Measurements from ENCODE around the gene SVIP. TPM values are rescaled to one million over a fixed set of nuclear protein-coding genes. Genes with fewer than 3 reads are reported as not detected.

Gene SVIP
- total RNA-seq, 1 experiment from 2014 or later, result 34.2 TPM

DNA sequence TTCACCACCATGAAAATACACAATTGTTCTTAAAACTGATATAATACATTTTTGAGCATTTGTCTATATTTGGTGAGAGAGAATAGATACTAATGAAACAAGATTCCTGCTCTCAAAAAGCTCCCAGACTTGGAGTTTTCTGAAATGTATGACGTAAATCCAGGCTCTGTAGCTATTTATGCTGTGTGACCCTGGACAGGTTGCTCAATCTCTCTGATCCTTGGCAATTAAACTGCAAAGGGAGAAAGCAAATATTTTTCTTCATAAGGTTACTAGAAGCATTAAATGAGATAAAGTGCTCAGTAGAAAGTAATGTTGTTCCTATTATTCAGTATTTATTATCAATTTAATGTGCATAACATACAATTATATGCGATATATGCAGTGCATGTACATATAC, 42.5 kb downstream of the SVIP start:
- ChIA-PET CTCF (interaction anchor here (1.2 kb wide), 1 partner anchor 542 kb away, joined by 3 read pairs; no protein-coding TSS in a partner anchor), POLR2A (ENCODE audit: unreplicated experiment) (interaction anchor here (0.8 kb wide), 1 partner anchor 39 kb away, joined by 6 read pairs; no protein-coding TSS in a partner anchor)
- H3K27me3 ChIP-seq (ENCODE audit: insufficient read depth, low read depth), result peaks cover 3% of the 10 kb centered on the region; the same call in 1 of the 2 replicates
- BruUV-seq (replicated peaks), result no TSS peak
- no peak overlapping the region for H3K4me2 ChIP-seq
- H3K79me2 ChIP-seq (ENCODE audit: low read depth), result no peaks in the 10 kb centered on the region
- no peaks in the 10 kb centered on the region for H3K36me3 ChIP-seq (ENCODE audit: low read depth)
- no peaks in the 10 kb centered on the region for H3K4me1 ChIP-seq (replicated peaks; ENCODE audit: insufficient read depth)
- no peaks in the 10 kb centered on the region for H3K9me3 ChIP-seq (ENCODE audit: insufficient read depth, low read depth)
- H3F3A ChIP-seq (ENCODE audit: insufficient read depth, low read depth), result no peaks in the 10 kb centered on the region
- H2AFZ ChIP-seq, result no peak overlapping the region
- intact Hi-C loops (cut with micrococcal nuclease; ENCODE audit: unreplicated experiment), result loop anchor here (1.0 to 5.0 kb wide), 4 partner anchors 116 to 542 kb away; partner anchors contain the start of gene FANCF
- TF ChIP-seq, protein P1, sequence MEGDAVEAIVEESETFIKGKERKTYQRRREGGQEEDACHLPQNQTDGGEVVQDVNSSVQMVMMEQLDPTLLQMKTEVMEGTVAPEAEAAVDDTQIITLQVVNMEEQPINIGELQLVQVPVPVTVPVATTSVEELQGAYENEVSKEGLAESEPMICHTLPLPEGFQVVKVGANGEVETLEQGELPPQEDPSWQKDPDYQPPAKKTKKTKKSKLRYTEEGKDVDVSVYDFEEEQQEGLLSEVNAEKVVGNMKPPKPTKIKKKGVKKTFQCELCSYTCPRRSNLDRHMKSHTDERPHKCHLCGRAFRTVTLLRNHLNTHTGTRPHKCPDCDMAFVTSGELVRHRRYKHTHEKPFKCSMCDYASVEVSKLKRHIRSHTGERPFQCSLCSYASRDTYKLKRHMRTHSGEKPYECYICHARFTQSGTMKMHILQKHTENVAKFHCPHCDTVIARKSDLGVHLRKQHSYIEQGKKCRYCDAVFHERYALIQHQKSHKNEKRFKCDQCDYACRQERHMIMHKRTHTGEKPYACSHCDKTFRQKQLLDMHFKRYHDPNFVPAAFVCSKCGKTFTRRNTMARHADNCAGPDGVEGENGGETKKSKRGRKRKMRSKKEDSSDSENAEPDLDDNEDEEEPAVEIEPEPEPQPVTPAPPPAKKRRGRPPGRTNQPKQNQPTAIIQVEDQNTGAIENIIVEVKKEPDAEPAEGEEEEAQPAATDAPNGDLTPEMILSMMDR (conservative IDR thresholded peaks at IDR 0.05), result no peak
- no peak for TF ChIP-seq EZH2 (IDR thresholded peaks at IDR 0.05; ENCODE audit: low read depth)
- no peak for DNase-seq
- no peak overlapping the region for H3K27ac ChIP-seq
- H3K9me2 ChIP-seq (ENCODE audit: insufficient read depth), result no peaks in the 10 kb centered on the region
- H4K20me1 ChIP-seq (ENCODE audit: insufficient read depth), result no peaks in the 10 kb centered on the region
- no peak overlapping the region for H3K4me3 ChIP-seq

DNA sequence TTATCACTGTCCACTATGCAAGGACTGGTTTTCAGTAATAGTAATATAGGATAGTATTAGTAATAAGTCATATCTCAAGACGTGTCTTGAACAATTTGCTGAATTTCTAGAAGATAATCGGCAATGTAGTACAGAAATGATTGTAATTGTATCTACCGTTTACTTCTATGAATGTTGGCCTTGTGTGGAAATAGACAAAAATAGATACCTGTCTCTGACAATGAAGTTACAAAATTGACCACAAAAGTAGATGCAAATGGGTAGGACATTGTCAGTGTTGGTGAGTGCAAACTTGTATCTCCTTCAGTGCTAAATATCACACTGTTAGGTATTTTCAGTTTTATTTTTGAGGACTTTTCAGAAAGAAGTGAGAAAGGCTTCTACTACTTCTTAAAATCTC, 43.1 kb downstream of the SVIP start:
- H3K4me1 ChIP-seq (replicated peaks; ENCODE audit: insufficient read depth), result no peaks in the 10 kb centered on the region
- ChIA-PET CTCF (no interaction called here), POLR2A (ENCODE audit: unreplicated experiment) (no interaction called here)
- TF ChIP-seq, protein P1 (conservative IDR thresholded peaks at IDR 0.05), result no peak
- TF ChIP-seq EZH2 (IDR thresholded peaks at IDR 0.05; ENCODE audit: low read depth), result no peak
- no peaks in the 10 kb centered on the region for H3F3A ChIP-seq (ENCODE audit: insufficient read depth, low read depth)
- peaks cover 3% of the 10 kb centered on the region; the same call in 1 of the 2 replicates for H3K27me3 ChIP-seq (ENCODE audit: insufficient read depth, low read depth)
- no peak overlapping the region for H3K4me2 ChIP-seq
- H3K4me3 ChIP-seq, result no peak overlapping the region
- no peak for DNase-seq
- no peaks in the 10 kb centered on the region for H4K20me1 ChIP-seq (ENCODE audit: insufficient read depth)
- no TSS peak for BruUV-seq (replicated peaks)
- intact Hi-C loops (cut with micrococcal nuclease; ENCODE audit: unreplicated experiment), result loop anchor here (2.0 to 5.0 kb wide), 2 partner anchors 116 to 159 kb away; partner anchors contain the start of gene FANCF
- no peaks in the 10 kb centered on the region for H3K9me2 ChIP-seq (ENCODE audit: insufficient read depth)
- no peaks in the 10 kb centered on the region for H3K79me2 ChIP-seq (ENCODE audit: low read depth)
- H3K36me3 ChIP-seq (ENCODE audit: low read depth), result no peaks in the 10 kb centered on the region
- no peak overlapping the region for H3K27ac ChIP-seq
- H2AFZ ChIP-seq, result no peak overlapping the region
- H3K9me3 ChIP-seq (ENCODE audit: insufficient read depth, low read depth), result no peaks in the 10 kb centered on the region

DNA sequence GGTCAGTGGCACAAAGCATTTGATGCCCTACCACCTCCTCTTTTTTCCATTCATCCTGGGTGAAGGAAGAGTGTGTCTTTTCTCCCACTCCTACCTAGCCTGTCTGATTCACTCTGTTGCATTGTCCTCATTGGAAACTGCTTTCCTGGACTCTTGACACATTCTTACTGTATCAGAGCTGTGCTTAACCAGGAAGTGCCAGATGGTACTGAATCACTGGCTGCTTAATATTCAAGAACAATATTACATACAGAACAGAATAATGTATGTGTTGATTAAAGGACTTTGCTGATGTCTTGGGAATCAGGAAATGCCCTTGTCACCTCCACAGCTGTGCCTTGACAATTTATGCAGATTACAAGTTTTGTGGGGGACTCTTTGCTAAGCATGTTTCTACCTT, 44.4 kb downstream of the SVIP start:
- BruUV-seq (replicated peaks), result no TSS peak
- TF ChIP-seq EZH2 (IDR thresholded peaks at IDR 0.05; ENCODE audit: low read depth), result no peak
- TF ChIP-seq, protein P1 (conservative IDR thresholded peaks at IDR 0.05), result no peak
- H3K9me2 ChIP-seq (ENCODE audit: insufficient read depth), result no peaks in the 10 kb centered on the region
- H3K36me3 ChIP-seq (ENCODE audit: low read depth), result no peaks in the 10 kb centered on the region
- H4K20me1 ChIP-seq (ENCODE audit: insufficient read depth), result no peaks in the 10 kb centered on the region
- no peak overlapping the region for H3K4me2 ChIP-seq
- no peak for DNase-seq
- ChIA-PET CTCF (no interaction called here), POLR2A (ENCODE audit: unreplicated experiment) (no interaction called here)
- peaks cover 3% of the 10 kb centered on the region; the same call in 1 of the 2 replicates for H3K27me3 ChIP-seq (ENCODE audit: insufficient read depth, low read depth)
- no peak overlapping the region for H2AFZ ChIP-seq
- H3K4me3 ChIP-seq, result no peak overlapping the region
- intact Hi-C loops (cut with micrococcal nuclease; ENCODE audit: unreplicated experiment), result loop anchor here (5.0 kb wide), 1 partner anchor 158 kb away; the partner anchor contains the start of gene FANCF
- H3F3A ChIP-seq (ENCODE audit: insufficient read depth, low read depth), result no peaks in the 10 kb centered on the region
- H3K9me3 ChIP-seq (ENCODE audit: insufficient read depth, low read depth), result no peaks in the 10 kb centered on the region
- H3K27ac ChIP-seq, result no peak overlapping the region
- no peaks in the 10 kb centered on the region for H3K79me2 ChIP-seq (ENCODE audit: low read depth)
- no peaks in the 10 kb centered on the region for H3K4me1 ChIP-seq (replicated peaks; ENCODE audit: insufficient read depth)

Data from PC-9 (cell line).